Gastroesophageal sphincter (tissue), 3 donors: ENCODE results near the gene TNS3.

Experiments used
- EP300 ChIP-seq: sonication (generic); formaldehyde crosslinking; IDR thresholded peaks from one replicate; pipeline ENCODE4 v1.6.1; 2017; ENCODE audit warnings: antibody characterized with exemption, mild to moderate bottlenecking
- POLR2A ChIP-seq, 2 donors: fragments of 450-650 bp; IDR thresholded peaks; one replicate each; pipeline ENCODE4 v1.6.1; 2017; ENCODE audit warnings: antibody characterized with exemption in 2 of 2, mild to moderate bottlenecking in 2 of 2, moderate library complexity in 1 of 2
- POLR2AphosphoS5 ChIP-seq: sonication (generic); formaldehyde crosslinking; IDR thresholded peaks from one replicate; pipeline ENCODE4 v1.6.1; 2017; ENCODE audit warnings: antibody characterized with exemption
- TF ChIP-seq, protein P1 (sequence below), 4 experiments: fragments of 200-600 bp in 2 of 4; fragments of 450-650 bp in 2 of 4; sonication (generic) in 1 of 4; IDR thresholded peaks; one replicate each; pipeline ENCODE4 v1.5.1; 2017 to 2019; ENCODE audit warnings: antibody characterized with exemption in 4 of 4, mild to moderate bottlenecking in 2 of 4, moderate library complexity in 2 of 4

DNA sequence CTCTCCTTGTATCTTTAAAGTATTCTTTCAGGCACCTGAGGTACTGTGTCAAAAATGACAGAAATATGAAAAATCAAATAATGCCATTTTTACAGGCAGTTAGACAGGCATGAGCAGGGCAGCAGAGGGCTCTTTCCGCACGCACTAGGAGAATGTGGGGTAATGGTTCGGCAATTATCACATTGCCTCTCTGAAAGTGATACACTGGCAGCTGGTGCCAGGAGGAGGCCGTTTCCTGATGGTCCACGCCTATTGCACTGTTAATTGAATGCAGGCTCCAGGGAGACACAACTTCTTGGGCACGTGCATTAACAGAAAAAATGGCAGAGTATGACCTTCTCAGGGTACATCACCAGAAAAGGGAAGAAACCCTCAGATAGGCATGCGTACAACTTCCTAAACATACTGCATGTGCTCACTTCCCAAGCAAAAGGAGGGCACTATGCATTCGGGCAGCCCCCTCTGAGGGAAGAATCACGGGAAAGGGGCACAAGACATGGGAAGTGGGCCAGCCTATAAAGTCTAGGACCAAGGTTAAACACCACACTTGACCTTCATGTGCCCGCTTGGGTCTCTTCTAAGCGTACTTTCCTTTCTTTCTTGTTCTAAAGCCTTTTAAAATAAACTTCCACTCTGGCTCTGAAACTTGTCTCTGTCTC lies 161.7 kb downstream of the TNS3 start:
- TF ChIP-seq, protein P1, sequence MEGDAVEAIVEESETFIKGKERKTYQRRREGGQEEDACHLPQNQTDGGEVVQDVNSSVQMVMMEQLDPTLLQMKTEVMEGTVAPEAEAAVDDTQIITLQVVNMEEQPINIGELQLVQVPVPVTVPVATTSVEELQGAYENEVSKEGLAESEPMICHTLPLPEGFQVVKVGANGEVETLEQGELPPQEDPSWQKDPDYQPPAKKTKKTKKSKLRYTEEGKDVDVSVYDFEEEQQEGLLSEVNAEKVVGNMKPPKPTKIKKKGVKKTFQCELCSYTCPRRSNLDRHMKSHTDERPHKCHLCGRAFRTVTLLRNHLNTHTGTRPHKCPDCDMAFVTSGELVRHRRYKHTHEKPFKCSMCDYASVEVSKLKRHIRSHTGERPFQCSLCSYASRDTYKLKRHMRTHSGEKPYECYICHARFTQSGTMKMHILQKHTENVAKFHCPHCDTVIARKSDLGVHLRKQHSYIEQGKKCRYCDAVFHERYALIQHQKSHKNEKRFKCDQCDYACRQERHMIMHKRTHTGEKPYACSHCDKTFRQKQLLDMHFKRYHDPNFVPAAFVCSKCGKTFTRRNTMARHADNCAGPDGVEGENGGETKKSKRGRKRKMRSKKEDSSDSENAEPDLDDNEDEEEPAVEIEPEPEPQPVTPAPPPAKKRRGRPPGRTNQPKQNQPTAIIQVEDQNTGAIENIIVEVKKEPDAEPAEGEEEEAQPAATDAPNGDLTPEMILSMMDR (IDR thresholded peaks at IDR 0.05), result no peak
- TF ChIP-seq POLR2A (IDR thresholded peaks at IDR 0.05) (no peak), EP300 (no peak), POLR2AphosphoS5 (no peak)
